ENCODE data around the gene HHAT.

HHAT gene

GRCh38 chr1:210662291-210663050, 333.8 kb downstream of the HHAT start:
- TF ChIP-seq ZFX (IDR thresholded peaks at IDR 0.05): no peak
- TF ChIP-seq CTCF (conservative IDR thresholded peaks at IDR 0.05): no peak
- H3K27ac ChIP-seq: no peak overlapping the region

GRCh38 chr1:210663730-210664573, 335.2 kb downstream of the HHAT start:
- TF ChIP-seq ZFX (IDR thresholded peaks at IDR 0.05) (no peak), CTCF (conservative IDR thresholded peaks at IDR 0.05) (no peak)
- no peak overlapping the region for H3K27ac ChIP-seq

GRCh38 chr1:210669951-210670350, 341.2 kb downstream of the HHAT start:
- no peak for TF ChIP-seq CTCF (conservative IDR thresholded peaks at IDR 0.05)
- TF ChIP-seq ZFX (IDR thresholded peaks at IDR 0.05): no peak
- no peak overlapping the region for H3K27ac ChIP-seq

- TF ChIP-seq CTCF (conservative IDR thresholded peaks at IDR 0.05): no peak
- TF ChIP-seq ZFX (IDR thresholded peaks at IDR 0.05): no peak
Observed at GRCh38 chr1:210674151-210674550, 345.4 kb downstream of the HHAT start.

DNA sequence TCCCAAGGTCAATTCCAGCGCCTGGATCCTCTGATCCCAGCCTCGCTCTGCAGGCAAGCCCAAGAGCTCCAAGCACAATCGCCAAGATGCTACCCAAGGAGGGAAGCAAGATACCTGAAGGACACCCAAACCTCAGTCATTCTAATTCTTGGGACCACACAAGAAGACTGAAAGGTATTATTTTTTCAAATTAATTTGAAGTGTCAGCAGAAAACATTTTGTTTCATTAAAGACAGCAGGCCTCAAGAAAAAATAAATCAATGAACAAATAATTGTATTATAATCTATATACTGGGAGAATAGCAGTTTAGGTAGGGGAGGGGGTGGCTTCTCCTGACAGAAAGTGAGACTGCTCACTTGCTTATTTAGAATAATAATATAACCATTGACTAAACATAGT, 347.8 kb downstream of the HHAT start:
- TF ChIP-seq CTCF (conservative IDR thresholded peaks at IDR 0.05): no peak
- TF ChIP-seq ZFX (IDR thresholded peaks at IDR 0.05): no peak
- H3K27ac ChIP-seq: no peak overlapping the region

More at GRCh38 chr1:210674151-210674550, 345.4 kb downstream of the HHAT start:
- H3K27ac ChIP-seq: no peak overlapping the region

DNA sequence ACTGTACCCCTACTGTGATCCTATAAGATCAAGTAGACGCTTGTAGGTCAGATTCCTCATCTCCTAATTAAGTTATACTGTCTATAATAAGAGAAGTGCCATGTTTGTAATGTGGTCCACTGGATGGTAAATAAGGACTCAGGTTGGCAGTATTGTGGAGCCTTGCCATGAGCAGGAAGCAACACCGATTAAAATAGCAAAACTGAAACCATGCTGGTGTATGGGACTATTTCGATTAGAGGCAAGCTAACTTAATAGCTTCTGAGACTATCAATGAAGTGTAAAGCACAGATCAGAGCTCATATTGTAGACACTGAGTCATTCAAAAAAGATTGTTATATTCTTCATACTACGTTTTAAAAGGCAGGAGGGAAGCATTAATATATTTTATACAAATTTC, 348.8 kb downstream of the HHAT start:
- H3K27ac ChIP-seq: no peak overlapping the region
- TF ChIP-seq CTCF (conservative IDR thresholded peaks at IDR 0.05) (no peak), ZFX (IDR thresholded peaks at IDR 0.05) (no peak)

- TF ChIP-seq CTCF (conservative IDR thresholded peaks at IDR 0.05) (no peak), ZFX (IDR thresholded peaks at IDR 0.05) (no peak)
- H3K27ac ChIP-seq: no peak overlapping the region
Observed at GRCh38 chr1:210678306-210678705, 349.6 kb downstream of the HHAT start.
